GM21526 (cell line): ENCODE results near the gene RPS3A.
"Not testable (repeated sequence)": the region's sequence is repeated elsewhere in the genome, so short reads cannot be mapped to it uniquely, and the experiment has no call there.

Source experiments
- ATAC-seq: cut with Tn5 transposase; IDR thresholded peaks from one replicate; pipeline ENCODE4 v1.9.1; 2021; ENCODE audit warnings: moderate library complexity; ENCODE audit not compliant: unreplicated experiment, low FRiP score

Gene RPS3A

GRCh38 chr4:151114338-151114737 lies 14.9 kb downstream of the RPS3A start:
- ATAC-seq = no peak

- no peak for ATAC-seq
Observed at GRCh38 chr4:151114986-151115385, 15.6 kb downstream of the RPS3A start.

- peak; percentile 92 for ATAC-seq
Observed at GRCh38 chr4:151117371-151117962, 18.0 kb downstream of the RPS3A start.

- ATAC-seq = no peak
Observed at GRCh38 chr4:151129796-151130195, 30.4 kb downstream of the RPS3A start.

- ATAC-seq = no peak
Observed at GRCh38 chr4:151133311-151133710, 33.9 kb downstream of the RPS3A start.

GRCh38 chr4:151136048-151136447 lies 36.6 kb downstream of the RPS3A start:
- ATAC-seq = not testable (repeated sequence)

GRCh38 chr4:151139814-151140213 lies 40.4 kb downstream of the RPS3A start:
- ATAC-seq = no peak

GRCh38 chr4:151142758-151143157 lies 43.3 kb downstream of the RPS3A start:
- no peak for ATAC-seq

GRCh38 chr4:151143162-151143561 lies 43.7 kb downstream of the RPS3A start:
- no peak for ATAC-seq

- no peak for ATAC-seq
Observed at GRCh38 chr4:151143811-151144210, 44.4 kb downstream of the RPS3A start.

GRCh38 chr4:151144329-151145072 lies 45.1 kb downstream of the RPS3A start:
- no peak for ATAC-seq

- no peak for ATAC-seq
Observed at GRCh38 chr4:151147000-151147399, 47.6 kb downstream of the RPS3A start.

- ATAC-seq = no peak
Observed at GRCh38 chr4:151148261-151148660, 48.8 kb downstream of the RPS3A start.

- no peak for ATAC-seq
Observed at GRCh38 chr4:151150821-151151580, 51.6 kb downstream of the RPS3A start.

GRCh38 chr4:151152028-151152427 lies 52.6 kb downstream of the RPS3A start:
- no peak for ATAC-seq

- no peak for ATAC-seq
Observed at GRCh38 chr4:151153585-151153984, 54.2 kb downstream of the RPS3A start.
